Chondrocyte (in vitro differentiated cells): ENCODE measurements around the gene BCOR. TPM values are rescaled to one million over a fixed set of nuclear protein-coding genes. Genes with fewer than 3 reads are reported as not detected.
A peak's percentile ranks its signal among the peaks of the same experiment; 100 is the strongest.

Experiments
- DNase-seq: peaks from one replicate; pipeline ENCODE4 v3.0.0; 2021; ENCODE audit warnings: mixed read lengths, low spot score
- H3K27ac Mint-ChIP-seq: one replicate; pipeline ENCODE4 v1.8.0; 2021; ENCODE audit warnings: mild to moderate bottlenecking, moderate library complexity, mixed read lengths; ENCODE audit not compliant: unreplicated experiment
- H3K27me3 Mint-ChIP-seq: 2 replicates; pipeline ENCODE4 v1.8.0; 2021; ENCODE audit warnings: low read depth, mixed read lengths
- H3K36me3 Mint-ChIP-seq: 2 replicates; pipeline ENCODE4 v1.8.0; 2021; ENCODE audit warnings: low read depth, mixed read lengths
- H3K4me1 Mint-ChIP-seq: 2 replicates; pipeline ENCODE4 v1.8.0; 2021; ENCODE audit warnings: low read depth, mild to moderate bottlenecking, mixed read lengths
- H3K4me3 Mint-ChIP-seq: one replicate; pipeline ENCODE4 v1.8.0; 2021; ENCODE audit warnings: mild to moderate bottlenecking, moderate library complexity, mixed read lengths; ENCODE audit not compliant: unreplicated experiment
- H3K9me3 Mint-ChIP-seq: 2 replicates; pipeline ENCODE4 v1.8.0; 2021; ENCODE audit warnings: low read depth, mixed read lengths
- CTCF ChIP-seq: fragments of 200-600 bp; sonication (generic); IDR thresholded peaks from 2 replicates; pipeline ENCODE4 v1.5.0; 2021; ENCODE audit warnings: antibody characterized with exemption, mild to moderate bottlenecking, moderate library complexity
- long read RNA-seq: library from polyadenylated mRNA; stranded (forward); transcript quantifications from one replicate; pipeline ENCODE4 v2.0.0, GENCODE V29; 2021
- total RNA-seq: library from RNA; stranded (reverse); gene quantifications from 3 replicates; pipeline ENCODE4 v1.2.1, GENCODE V29; 2021

BCOR gene
- 10.8 to 19.0 TPM (median 11.0 TPM) in 3 replicates for total RNA-seq
- long read RNA-seq, partial matches to known transcripts = 4 of 5 reads
- long read RNA-seq, other reads (novel, unspliced or antisense) = 1 of 5 reads

GRCh38 chrX:40097504-40098263 is at the start of gene BCOR:
Gene BCOR (minus strand): TSS chrX:40097958. CDS start chrX:40077929, 20,029 bp downstream.
- TF ChIP-seq CTCF = peak; percentile 24
- no peaks in the 10 kb centered on the region for H3K36me3 Mint-ChIP-seq
- DNase-seq = no peak
- H3K27me3 Mint-ChIP-seq = no peaks in the 10 kb centered on the region
- H3K9me3 Mint-ChIP-seq = no peaks in the 10 kb centered on the region
- peaks cover 44% of the 10 kb centered on the region for H3K4me1 Mint-ChIP-seq
- peak within 1 kb of the TSS; percentile 76 for H3K4me3 Mint-ChIP-seq
- peak within 1 kb of the TSS; percentile 61 for H3K27ac Mint-ChIP-seq

GRCh38 chrX:40147126-40147952 is 49.6 kb upstream of the BCOR start:
- peak overlapping the region; percentile 9 for H3K4me3 Mint-ChIP-seq
- H3K27me3 Mint-ChIP-seq = no peaks in the 10 kb centered on the region
- H3K4me1 Mint-ChIP-seq = peaks cover 8% of the 10 kb centered on the region
- no peaks in the 10 kb centered on the region for H3K9me3 Mint-ChIP-seq
- H3K27ac Mint-ChIP-seq = no peak overlapping the region
- no peaks in the 10 kb centered on the region for H3K36me3 Mint-ChIP-seq
- TF ChIP-seq CTCF = no peak
- DNase-seq = no peak

DNA sequence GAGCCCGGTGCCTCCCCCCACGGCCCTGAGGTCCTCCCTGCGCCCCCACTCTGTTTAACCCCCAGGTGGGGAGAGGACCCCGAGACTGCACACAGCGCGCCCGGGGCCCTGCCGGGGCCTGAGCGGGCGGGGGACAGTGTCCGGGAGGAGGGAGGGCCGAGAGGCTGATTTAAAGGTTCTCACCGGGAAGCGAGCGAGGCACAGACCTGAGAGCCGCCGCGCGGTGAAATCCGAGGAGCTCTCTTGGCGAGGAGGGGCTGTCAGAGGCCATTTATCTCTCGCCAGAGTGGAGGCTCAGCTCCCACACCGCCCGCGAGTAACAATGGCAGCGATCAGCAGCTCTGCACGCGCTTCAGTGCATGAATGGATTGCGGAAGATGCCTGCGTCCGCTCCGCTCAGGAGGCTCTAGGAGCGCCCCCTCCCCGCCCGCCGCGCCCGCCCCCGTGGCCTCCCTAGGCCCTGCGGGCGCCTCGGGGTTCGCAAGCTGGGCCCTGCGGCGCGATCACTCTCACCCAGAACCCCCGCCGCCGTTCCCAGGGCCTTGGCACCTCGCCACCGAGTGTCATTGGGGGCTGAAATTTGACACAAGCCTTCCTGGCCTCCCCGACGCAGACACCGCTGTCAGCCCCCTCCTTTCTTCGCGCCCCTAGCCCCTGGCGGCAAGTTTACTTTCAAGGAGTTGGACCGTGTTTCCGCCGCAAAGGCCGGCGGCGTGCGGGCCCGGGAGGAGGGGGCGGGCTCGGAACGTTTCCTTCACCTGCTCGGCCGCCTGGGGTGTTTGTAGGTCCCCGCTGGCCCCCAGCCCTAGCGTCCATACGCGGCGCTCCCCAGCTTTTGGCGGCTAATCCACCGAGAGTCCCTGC is 48.7 kb upstream of the BCOR start:
- no peaks in the 10 kb centered on the region for H3K27me3 Mint-ChIP-seq
- peaks cover 13% of the 10 kb centered on the region for H3K4me1 Mint-ChIP-seq
- no peaks in the 10 kb centered on the region for H3K9me3 Mint-ChIP-seq
- DNase-seq = no peak
- H3K4me3 Mint-ChIP-seq = peak overlapping the region; percentile 51
- no peak for TF ChIP-seq CTCF
- no peak overlapping the region for H3K27ac Mint-ChIP-seq
- H3K36me3 Mint-ChIP-seq = no peaks in the 10 kb centered on the region

- Mint-ChIP-seq H3K36me3 (no peaks in the 10 kb centered on the region), H3K4me1 (peaks cover 19% of the 10 kb centered on the region), H3K27ac (no peak overlapping the region)
These were observed 48.1 kb upstream of the BCOR start for GRCh38 chrX:40145923-40146261.

More at GRCh38 chrX:40145923-40146261, 48.1 kb upstream of the BCOR start:
- TF ChIP-seq CTCF = no peak
- H3K27me3 Mint-ChIP-seq = no peaks in the 10 kb centered on the region
- H3K9me3 Mint-ChIP-seq = no peaks in the 10 kb centered on the region
- peak overlapping the region; percentile 61 for H3K4me3 Mint-ChIP-seq
- DNase-seq = no peak
